K562 (cell line): ENCODE data around the gene RALA. TPM values are rescaled to one million over a fixed set of nuclear protein-coding genes. Genes with fewer than 3 reads are reported as not detected.

ENCODE experiments used
- ATAC-seq: fragments of 200-7000 bp; cut with Tn5 transposase; 3 replicates; pipeline ENCODE4 v1.9.1; 2020; ENCODE audit warnings: moderate library complexity
- BruUV-seq: library from RNA; stranded (reverse); fragments of 400-500 nt; replicated peaks from 2 replicates; lab custom pipeline; 2021; lab: Mats Ljungman, UMichigan
- CTCF ChIA-PET: fragments of 300-600 bp; formaldehyde crosslinking; extraction: SDS; loops from one replicate; lab custom pipeline; 2021; ENCODE audit warnings: low intra/inter-chr PET ratio; lab: Yijun Ruan, JAX
- POLR2A ChIA-PET: fragments of 300-600, 350-650 bp; sonication (Branson Sonifier 250); formaldehyde crosslinking; extraction: SDS; loops from one replicate; lab custom pipeline; 2021; ENCODE audit warnings: antibody characterized with exemption, inconsistent platforms; lab: Yijun Ruan, JAX
- DNase-seq, 4 experiments: peaks; one replicate each; pipeline versions ENCODE4 v3.0.0 to v3.0.0-alpha.2; 2011 to 2018; ENCODE audit warnings: low spot score in 3 of 4, mixed read lengths in 3 of 4; ENCODE audit errors: extremely low read depth in 1 of 4
- FAIRE-seq: peaks from 2 replicates; lab custom pipeline; 2011; peaks lifted over from hg19 to GRCh38; lab: Jason Lieb, UNC
- H2AFZ ChIP-seq: 2 replicates; pipeline ENCODE4 v1.6.0; 2011; ENCODE audit warnings: low read depth, low read length, control low read depth, inconsistent platforms
- H3K27ac ChIP-seq: fragments of 200-600 bp; 3 replicates; pipeline ENCODE4 v1.8.0; 2011; ENCODE audit warnings: low read depth, mild to moderate bottlenecking, control low read depth, inconsistent platforms, low read length, moderate library complexity, mixed read lengths; ENCODE audit errors: extremely low read depth
- H3K27me3 ChIP-seq, 2 experiments: fragments of 300-600 bp in 1 of 2; 2 replicates in 1 of 2; 3 replicates in 1 of 2; pipeline versions ENCODE4 v1.6.0 to v1.8.0; 2011; ENCODE audit warnings: inconsistent platforms in 2 of 2, low read length in 2 of 2, mild to moderate bottlenecking in 1 of 2, mixed read lengths in 1 of 2, moderate library complexity in 1 of 2; ENCODE audit not compliant: control insufficient read depth in 2 of 2, insufficient read depth in 2 of 2
- H3K36me3 ChIP-seq: fragments of 300-600 bp; 3 replicates; pipeline ENCODE4 v1.8.0; 2011; ENCODE audit warnings: mild to moderate bottlenecking, low read length, inconsistent platforms; ENCODE audit not compliant: control insufficient read depth, insufficient read depth
- H3K4me1 ChIP-seq, 2 experiments: fragments of 200-600 bp in 1 of 2; replicated peaks in 1 of 2; 2 replicates in 1 of 2; 3 replicates in 1 of 2; pipeline versions ENCODE4 v1.5.1 to v1.8.0; 2011; ENCODE audit warnings: inconsistent platforms in 2 of 2, low read length in 2 of 2, mild to moderate bottlenecking in 1 of 2, mixed read lengths in 1 of 2, moderate library complexity in 1 of 2; ENCODE audit not compliant: control insufficient read depth in 2 of 2, insufficient read depth in 2 of 2
- H3K4me2 ChIP-seq: 2 replicates; pipeline ENCODE4 v1.6.1; 2011; ENCODE audit warnings: low read length, control low read depth, inconsistent platforms, mixed read lengths; ENCODE audit not compliant: insufficient read depth
- H3K4me3 ChIP-seq: fragments of 200-600 bp; sonication (generic), shearing (Covaris generic); 2 replicates; pipeline ENCODE4 v1.5.1; 2016; ENCODE audit warnings: control low read depth, inconsistent platforms
- H3K79me2 ChIP-seq: fragments of 200-600 bp; 3 replicates; pipeline ENCODE4 v1.8.0; 2011; ENCODE audit warnings: low read length, inconsistent platforms; ENCODE audit not compliant: control insufficient read depth, insufficient read depth
- H3K9ac ChIP-seq, 2 experiments: 2 replicates each; pipeline versions ENCODE4 v1.6.0 to v1.6.1; 2011; ENCODE audit warnings: low read depth in 2 of 2, low read length in 2 of 2, control low read depth in 1 of 2, inconsistent platforms in 1 of 2, mild to moderate bottlenecking in 1 of 2, mixed read lengths in 1 of 2; ENCODE audit not compliant: insufficient read depth in 1 of 2
- H3K9me1 ChIP-seq: one replicate; pipeline ENCODE4 v1.6.0; 2011; ENCODE audit warnings: inconsistent platforms, mild to moderate bottlenecking, low read length, moderate library complexity; ENCODE audit not compliant: control insufficient read depth, insufficient read depth
- H3K9me3 ChIP-seq: replicated peaks from 2 replicates; pipeline ENCODE4 v1.5.1; 2011; ENCODE audit warnings: low read depth, low read length, inconsistent platforms; ENCODE audit not compliant: control insufficient read depth, insufficient read depth
- H4K20me1 ChIP-seq: replicated peaks from 2 replicates; pipeline ENCODE4 v1.6.1; 2011; ENCODE audit warnings: low read length, inconsistent platforms, mixed read lengths; ENCODE audit not compliant: control insufficient read depth, insufficient read depth
- ARID2 ChIP-seq: fragments of 450-650 bp; IDR thresholded peaks from 2 replicates; pipeline ENCODE4 v1.6.1; 2017; ENCODE audit warnings: antibody characterized with exemption, mild to moderate bottlenecking
- CEBPZ ChIP-seq: fragments of 150-350 bp; IDR thresholded peaks from 2 replicates; pipeline ENCODE4 v1.6.1; 2014; ENCODE audit warnings: low read depth, mild to moderate bottlenecking, low read length, borderline replicate concordance
- ILK ChIP-seq: fragments of 450-650 bp; IDR thresholded peaks from 2 replicates; pipeline ENCODE4 v1.6.1; 2016; ENCODE audit warnings: missing genetic modification characterization, low read depth, mild to moderate bottlenecking, missing compliant biosample characterization, moderate library complexity, borderline replicate concordance
- JUN ChIP-seq, 2 experiments: sonication (generic) in 1 of 2; formaldehyde crosslinking in 1 of 2; IDR thresholded peaks; 2 replicates each; pipeline versions ENCODE4 v1.6.1 to v1.8.0; 2012 to 2022; ENCODE audit warnings: borderline replicate concordance in 2 of 2, mild to moderate bottlenecking in 2 of 2, improper control_type of control experiment in 1 of 2, low read depth in 1 of 2, low read length in 1 of 2, missing genetic modification reagents in 1 of 2
- PURB ChIP-seq: sonication (generic); formaldehyde crosslinking; IDR thresholded peaks from 2 replicates; pipeline ENCODE4 v1.9.0; 2021; ENCODE audit warnings: low read depth, mild to moderate bottlenecking, missing genetic modification reagents
- in situ Hi-C: fragments of 300-500 bp; cut with MboI; formaldehyde crosslinking; loops from 4 replicates; pipeline ENCODE4 v1.15.0; 2018; ENCODE audit warnings: inconsistent platforms, mixed read lengths
- intact Hi-C: fragments of 100-400 bp; cut with micrococcal nuclease; formaldehyde crosslinking; loops from 2 replicates; pipeline ENCODE4 v1.14.2; 2022
- polyA plus RNA-seq, 8 experiments: library from polyadenylated mRNA; depleted of rRNA in 4 of 8; stranded (reverse) in 5 of 8; unstranded in 3 of 8; fragments of >200 nt; fragmentation: Nextera tagmentation in 2 of 8; fragmentation: Illumina TruSeq in 1 of 8; extraction: Ambion mirVana in 2 of 8; extraction: Trizol in 1 of 8; gene quantifications; 2 replicates each; pipeline versions ENCODE4 v1.2.1 to v1.2.3, GENCODE V29; 2011 to 2014; ENCODE audit warnings: inconsistent platforms in 1 of 8, missing spikeins in 1 of 8
- total RNA-seq, 7 experiments: library from RNA; depleted of rRNA in 6 of 7; stranded (reverse); fragments of >200 nt in 6 of 7; fragmentation: Illumina TruSeq in 2 of 7; extraction: Trizol in 2 of 7; gene quantifications; 2 replicates each; pipeline versions ENCODE4 v1.2.1 to v1.2.3, GENCODE V29; 2011 to 2021; ENCODE audit warnings: low replicate concordance in 1 of 7

Gene RALA
- total and polyA plus RNA-seq, 9 of the 15 experiments (the other 6 are each of a cell fraction or from before 2014, with no cell fraction given) = 7.2 to 28.0 (median 25.7) TPM

- FAIRE-seq = no peak
- POLR2A ChIA-PET = interaction anchor here (4.0 kb wide), 1 partner anchor 10 kb away, joined by 22 read pairs; no protein-coding TSS in a partner anchor
These were observed 2.9 kb upstream of the RALA start for GRCh38 chr7:39620486-39620885.

More at GRCh38 chr7:39620486-39620885, 2.9 kb upstream of the RALA start:
- no peaks in the 10 kb centered on the region for H3K9me1 ChIP-seq
- H3K27ac ChIP-seq = no peak overlapping the region
- DNase-seq (no peak), ATAC-seq (no peak)
- H3K4me2 ChIP-seq = no peak overlapping the region
- H3K9ac ChIP-seq = no peak overlapping the region
- no peaks in the 10 kb centered on the region; the same call in 2 of the 3 replicates for H3K36me3 ChIP-seq
- no peaks in the 10 kb centered on the region for H3K9me3 ChIP-seq
- in situ Hi-C loops = no loop called here
- CTCF ChIA-PET = no interaction called here
- peaks cover 10% of the 10 kb centered on the region; the same call in 1 of the 2 replicates for H4K20me1 ChIP-seq
- H3K4me1 ChIP-seq = peaks cover 15 to 19% of the 10 kb centered on the region in 2 experiments
- peaks cover 29% of the 10 kb centered on the region for H3K79me2 ChIP-seq
- no peak overlapping the region for H3K4me3 ChIP-seq
- BruUV-seq = no TSS peak
- no peak overlapping the region for H2AFZ ChIP-seq
- intact Hi-C loops = loop anchor here (5.0 kb wide), 2 partner anchors 122 to 327 kb away; no protein-coding TSS in a partner anchor
- H3K27me3 ChIP-seq = no peaks in the 10 kb centered on the region
- TF ChIP-seq ILK (tag) = no peak
- TF ChIP-seq PURB = no peak
- no peak for TF ChIP-seq JUN (IDR thresholded peaks at IDR 0.05; ENCODE audit: borderline replicate concordance, low read depth, low read length)
- TF ChIP-seq JUN (CRISPR knock-in tag; IDR thresholded peaks at IDR 0.05; ENCODE audit: borderline replicate concordance) = no peak
- TF ChIP-seq CEBPZ = no peak
- no peak for TF ChIP-seq ARID2
